GM21723 (cell line): Measurements from ENCODE around the gene TIMP4.

Experiments
- ATAC-seq: cut with Tn5 transposase; IDR thresholded peaks from one replicate; pipeline ENCODE4 v1.9.1; 2021; ENCODE audit warnings: mild to moderate bottlenecking, moderate library complexity; ENCODE audit not compliant: unreplicated experiment

The TIMP4 gene

GRCh38 chr3:12186046-12186445 is 27.3 kb upstream of the TIMP4 start:
- no peak for ATAC-seq

GRCh38 chr3:12185172-12185710 is 26.5 kb upstream of the TIMP4 start:
- no peak for ATAC-seq

- no peak for ATAC-seq
Observed at GRCh38 chr3:12184541-12184940, 25.8 kb upstream of the TIMP4 start.

- no peak for ATAC-seq
Observed at GRCh38 chr3:12182687-12183441, 24.2 kb upstream of the TIMP4 start.

- no peak for ATAC-seq
Observed at GRCh38 chr3:12181806-12182205, 23.1 kb upstream of the TIMP4 start.

- no peak for ATAC-seq
Observed at GRCh38 chr3:12181301-12181700, 22.6 kb upstream of the TIMP4 start.

GRCh38 chr3:12180631-12181030 is 21.9 kb upstream of the TIMP4 start:
- ATAC-seq: no peak

GRCh38 chr3:12180218-12180617 is 21.5 kb upstream of the TIMP4 start:
- no peak for ATAC-seq

- ATAC-seq: no peak
Observed at GRCh38 chr3:12179441-12179840, 20.7 kb upstream of the TIMP4 start.

- ATAC-seq: no peak
Observed at GRCh38 chr3:12178091-12178820, 19.5 kb upstream of the TIMP4 start.

- ATAC-seq: no peak
Observed at GRCh38 chr3:12177126-12177525, 18.4 kb upstream of the TIMP4 start.

GRCh38 chr3:12175844-12176453 is 17.2 kb upstream of the TIMP4 start:
- ATAC-seq: peak; percentile 75

GRCh38 chr3:12175137-12175593 is 16.5 kb upstream of the TIMP4 start:
- ATAC-seq: no peak

GRCh38 chr3:12170207-12170606 is 11.5 kb upstream of the TIMP4 start:
- no peak for ATAC-seq

- no peak for ATAC-seq
Observed at GRCh38 chr3:12165909-12166308, 7.2 kb upstream of the TIMP4 start.

GRCh38 chr3:12159227-12159601 is 502 bp upstream of the TIMP4 start:
- ATAC-seq: no peak

- no peak for ATAC-seq
Observed at GRCh38 chr3:12157026-12157425, 1.7 kb downstream of the TIMP4 start.

GRCh38 chr3:12155828-12156227 is 2.9 kb downstream of the TIMP4 start:
- no peak for ATAC-seq

GRCh38 chr3:12155264-12155663 is 3.4 kb downstream of the TIMP4 start:
- no peak for ATAC-seq

GRCh38 chr3:12154151-12154550 is 4.6 kb downstream of the TIMP4 start:
- no peak for ATAC-seq

GRCh38 chr3:12150112-12150511 is 8.6 kb downstream of the TIMP4 start:
- ATAC-seq: no peak

- ATAC-seq: no peak
Observed at GRCh38 chr3:12149029-12149428, 9.7 kb downstream of the TIMP4 start.
